GM18505 (cell line): ENCODE data around the gene PRKCE.
A peak's percentile ranks its signal among the peaks of the same experiment; 100 is the strongest.

ENCODE experiments used
- ATAC-seq: cut with Tn5 transposase; IDR thresholded peaks from one replicate; pipeline ENCODE4 v1.9.1; 2021; ENCODE audit not compliant: unreplicated experiment
- POLR2A ChIP-seq: IDR thresholded peaks from 4 replicates; pipeline ENCODE4 v1.6.1; 2011; ENCODE audit warnings: borderline replicate concordance; ENCODE audit not compliant: insufficient read depth, insufficient read length; ENCODE audit errors: extremely low read depth

Gene PRKCE

GRCh38 chr2:45935791-45936622 lies 284.5 kb downstream of the PRKCE start:
- peak; percentile 58 for ATAC-seq
- no peak for TF ChIP-seq POLR2A

DNA sequence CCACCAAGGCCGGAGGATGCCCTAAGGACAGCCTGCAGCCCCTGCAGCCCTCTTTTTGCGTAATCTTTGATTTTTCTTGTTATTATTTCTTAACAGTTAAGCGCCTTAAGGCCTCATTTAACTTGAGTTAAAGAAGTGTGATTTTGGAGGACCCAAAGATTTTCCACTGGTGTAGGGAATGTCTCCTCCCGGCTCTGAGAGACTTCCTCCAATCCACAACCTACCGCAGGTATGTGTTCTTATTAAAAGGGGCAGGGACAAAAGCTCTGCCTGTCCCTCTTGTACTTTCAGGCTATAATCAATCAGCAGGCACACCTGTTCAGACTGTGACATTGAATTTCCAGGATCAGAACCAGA lies 285.1 kb downstream of the PRKCE start:
- TF ChIP-seq POLR2A: no peak
- ATAC-seq: no peak

DNA sequence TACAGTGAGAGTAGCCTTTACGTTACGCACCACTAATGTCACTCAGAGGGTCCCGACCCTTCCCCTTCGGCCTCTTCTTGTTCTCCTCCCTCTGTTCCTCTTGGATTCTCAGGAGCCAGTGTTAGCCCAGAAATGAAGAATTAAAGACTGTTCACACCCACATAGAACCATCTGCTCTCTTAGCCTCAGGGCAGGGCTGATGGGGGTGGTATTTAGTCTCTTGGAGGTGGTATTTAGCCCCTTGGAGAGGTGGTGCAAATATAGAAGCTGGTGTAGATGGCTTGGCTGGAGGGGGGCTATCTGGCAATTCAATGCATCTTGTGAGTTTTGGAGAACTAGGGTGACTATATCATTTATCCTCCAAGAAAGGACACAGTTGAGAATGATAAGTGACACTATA lies 286.5 kb downstream of the PRKCE start:
- no peak for TF ChIP-seq POLR2A
- ATAC-seq: no peak

DNA sequence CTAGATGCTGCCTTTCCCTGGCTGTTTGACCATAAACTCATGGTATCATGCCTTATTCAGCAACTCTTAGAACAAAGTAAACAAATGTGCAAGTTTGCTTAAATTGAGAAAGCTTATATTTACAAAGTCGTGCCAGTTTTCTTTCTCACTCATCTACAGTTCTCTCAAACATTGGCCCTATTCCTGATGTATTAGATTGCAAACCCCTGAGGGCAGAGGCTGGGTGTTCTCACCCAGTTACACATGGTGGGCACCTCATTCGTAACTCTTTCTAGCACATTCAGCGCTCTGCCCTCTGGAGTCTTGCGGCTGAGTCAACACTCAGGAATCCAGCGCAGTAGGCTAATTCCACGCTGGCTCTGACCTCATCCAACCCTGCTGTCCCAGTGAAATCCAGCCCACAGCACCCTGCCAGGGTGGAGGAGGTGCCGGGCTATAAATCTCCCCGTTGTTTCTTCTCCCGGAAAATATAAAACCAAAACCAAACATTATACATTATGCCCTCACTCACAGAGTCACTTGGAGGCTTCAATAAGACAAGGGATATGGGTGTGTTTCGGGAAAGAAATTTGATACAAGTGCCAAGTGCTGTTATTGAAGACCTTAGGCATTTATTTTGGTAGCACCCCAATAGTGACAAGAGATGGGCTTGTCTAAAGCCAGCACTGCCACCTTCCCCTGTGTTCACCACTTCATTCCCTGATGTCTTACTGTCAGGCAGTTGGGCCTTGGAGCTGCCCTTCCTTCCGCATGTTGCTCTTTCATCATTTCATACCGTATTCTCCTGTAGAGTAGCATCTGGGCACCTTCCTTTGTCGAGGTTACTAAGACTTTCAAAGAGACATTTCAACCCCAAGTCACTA lies 287.4 kb downstream of the PRKCE start:
- no peak for ATAC-seq
- no peak for TF ChIP-seq POLR2A

- TF ChIP-seq POLR2A: no peak
- no peak for ATAC-seq
These were observed 290.2 kb downstream of the PRKCE start for GRCh38 chr2:45941531-45942236.

GRCh38 chr2:45942237-45942738 lies 290.8 kb downstream of the PRKCE start:
- no peak for ATAC-seq
- TF ChIP-seq POLR2A: no peak

DNA sequence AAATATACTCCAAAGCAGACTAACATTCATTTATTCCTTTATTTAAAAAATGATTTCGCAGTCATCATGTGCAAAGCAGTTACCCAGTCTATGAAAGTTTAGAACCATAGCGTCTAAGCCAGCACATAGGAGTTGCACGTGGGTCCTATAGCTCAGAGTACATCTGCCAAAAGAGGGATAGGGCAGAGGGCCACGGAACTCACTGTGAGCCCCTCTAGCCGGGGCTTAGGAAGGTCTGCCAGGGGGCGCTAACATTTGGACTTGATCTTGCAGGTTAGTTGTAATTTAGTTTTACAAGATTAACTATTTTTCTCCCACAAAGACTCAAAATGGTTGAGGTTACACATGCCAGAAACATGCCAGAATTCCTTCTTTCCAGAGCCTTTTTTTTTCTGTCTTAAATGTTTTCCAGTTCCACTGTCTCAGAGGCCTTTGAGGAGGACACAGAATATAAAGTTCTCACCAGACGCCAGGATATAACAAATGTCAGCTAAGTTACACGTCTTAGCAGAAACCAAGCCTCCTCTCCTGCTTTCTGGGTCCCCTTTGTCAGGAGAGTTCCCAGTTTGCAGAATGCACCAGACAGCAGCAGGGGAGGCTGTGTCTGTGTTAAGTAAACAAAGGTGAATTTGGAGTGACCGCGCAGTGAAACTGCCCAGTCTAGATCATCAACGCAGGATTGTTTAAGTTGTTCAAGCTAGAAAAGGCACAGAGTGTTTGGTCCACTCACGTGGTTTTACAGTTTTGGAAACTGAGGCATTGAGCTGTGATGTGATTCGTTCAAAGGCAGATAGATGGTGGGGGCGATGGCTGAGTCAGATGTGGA lies 292.0 kb downstream of the PRKCE start:
- no peak for TF ChIP-seq POLR2A
- ATAC-seq: no peak

DNA sequence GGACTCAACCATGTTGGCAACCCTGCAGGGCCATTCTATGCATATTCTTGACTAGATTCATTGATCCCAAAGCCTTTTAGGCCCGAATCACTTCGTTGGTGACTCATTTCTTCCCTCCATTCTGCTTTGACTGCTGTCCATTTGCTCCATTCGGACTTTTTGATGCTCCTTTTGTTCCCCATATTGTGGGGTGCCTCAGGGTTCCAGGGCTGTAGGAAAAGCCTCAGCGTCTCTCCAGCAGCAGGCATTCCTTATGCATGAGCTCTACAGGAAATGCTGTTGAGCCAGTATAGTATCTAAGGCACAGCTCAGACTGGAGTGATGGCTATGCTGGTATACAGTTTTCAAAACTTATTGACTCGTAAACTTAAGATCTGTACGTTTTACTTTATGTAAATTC lies 292.6 kb downstream of the PRKCE start:
- no peak for TF ChIP-seq POLR2A
- no peak for ATAC-seq

DNA sequence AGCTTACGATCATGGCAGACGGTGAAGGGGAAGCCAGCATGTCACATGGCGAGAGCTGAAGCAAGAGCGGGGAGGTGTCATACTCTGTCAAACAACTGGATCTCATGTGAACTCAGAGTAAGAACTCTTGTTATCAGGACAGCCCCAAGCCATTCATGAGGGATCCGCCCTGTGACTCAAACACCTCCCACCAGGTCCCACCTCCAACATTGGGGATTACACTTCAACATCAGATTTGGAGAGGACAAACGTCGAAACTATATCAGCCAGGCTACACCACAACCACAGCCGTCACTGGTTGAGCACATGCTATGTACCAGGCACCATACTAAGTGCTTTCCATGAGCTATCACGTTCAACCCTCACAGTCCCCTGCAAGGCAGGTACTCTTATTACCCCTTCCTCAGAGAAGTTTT lies 293.8 kb downstream of the PRKCE start:
- TF ChIP-seq POLR2A: no peak
- ATAC-seq: no peak

DNA sequence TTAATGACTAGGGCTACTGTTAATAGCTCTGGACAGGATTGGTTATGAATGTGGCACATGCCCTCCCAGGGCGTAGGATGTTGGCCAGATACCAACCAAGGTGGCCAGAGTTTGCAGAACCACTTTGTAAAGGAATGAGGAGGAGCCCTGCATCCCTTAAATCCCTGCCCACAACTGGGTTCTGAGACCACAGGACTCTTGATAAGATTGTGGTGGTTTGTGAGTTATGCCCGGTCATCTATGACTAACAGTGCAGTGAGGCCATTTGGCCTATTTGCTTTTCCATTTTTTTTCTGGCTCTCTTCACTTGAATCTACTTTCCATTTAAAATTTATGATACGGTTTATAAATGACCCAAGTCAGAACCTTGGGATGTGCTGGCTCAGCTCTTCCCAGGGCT lies 294.5 kb downstream of the PRKCE start:
- TF ChIP-seq POLR2A: no peak
- no peak for ATAC-seq

DNA sequence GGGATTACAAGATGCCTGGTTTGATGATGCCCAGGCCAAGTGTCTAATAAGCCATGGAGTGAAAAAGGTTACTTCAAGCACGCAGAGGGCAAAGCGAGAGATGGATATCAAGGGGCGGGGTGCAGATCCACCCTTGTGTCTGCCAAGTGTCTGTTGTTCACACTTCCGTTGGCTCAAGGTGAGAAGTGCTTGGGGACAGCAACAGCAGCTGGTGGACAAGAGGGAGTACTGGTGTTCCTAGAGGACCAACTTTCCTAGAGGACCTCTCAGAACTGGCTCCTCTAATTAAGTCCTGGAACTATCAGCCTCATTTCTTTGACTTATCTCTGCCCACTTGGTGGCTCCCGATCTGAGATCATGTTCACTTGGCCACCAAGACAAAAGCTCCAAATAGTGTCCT lies 299.1 kb downstream of the PRKCE start:
- ATAC-seq: no peak
- no peak for TF ChIP-seq POLR2A

- no peak for ATAC-seq
- no peak for TF ChIP-seq POLR2A
These were observed 299.7 kb downstream of the PRKCE start for GRCh38 chr2:45951025-45951727.
